ENCODE results near the gene HSD17B14. TPM values are rescaled to one million over a fixed set of nuclear protein-coding genes. Genes with fewer than 3 reads are reported as not detected.
A peak's percentile ranks its signal among the peaks of the same experiment; 100 is the strongest.

The HSD17B14 gene
- total and polyA plus RNA-seq, 9 of the 15 experiments (the other 6 are each of a cell fraction or from before 2014, with no cell fraction given): 0.16 TPM; not detected in 8

- TF ChIP-seq E2F8 (IDR thresholded peaks at IDR 0.05; ENCODE audit: low read depth, partially characterized antibody): no peak
- peak; percentile 75 for TF ChIP-seq TAF1 (IDR thresholded peaks at IDR 0.05; ENCODE audit: control insufficient read depth, extremely low read depth, insufficient read depth, low read length, severe bottlenecking)
- peak; percentile 61; the same call in 1 of the 2 replicates for TF ChIP-seq JUNB (CRISPR knock-in tag; conservative IDR thresholded peaks at IDR 0.05)
- 0 out of 2 replicates have a peak, but pooled peaks have one; percentile 30 for TF ChIP-seq CEBPZ (IDR thresholded peaks at IDR 0.05; ENCODE audit: borderline replicate concordance, low read depth, low read length)
- TF ChIP-seq GTF2B (IDR thresholded peaks at IDR 0.05; ENCODE audit: extremely low read depth, insufficient read length): peak; percentile 16
- no peak for TF ChIP-seq MYBL2 (IDR thresholded peaks at IDR 0.05; ENCODE audit: low read depth)
- no peak for TF ChIP-seq MYBL2 (CRISPR knock-in tag; IDR thresholded peaks at IDR 0.05; ENCODE audit: borderline replicate concordance)
- TF ChIP-seq TOE1 (IDR thresholded peaks at IDR 0.05; ENCODE audit: borderline replicate concordance): 0 out of 2 replicates have a peak, but pooled peaks have one; percentile 29
- TF ChIP-seq TOE1 (CRISPR knock-in tag; IDR thresholded peaks at IDR 0.05; ENCODE audit: borderline replicate concordance, low read depth): no peak
- TF ChIP-seq MEF2A (IDR thresholded peaks at IDR 0.05; ENCODE audit: control insufficient read depth, low read depth, low read length): peak; percentile 96
- no peak for TF ChIP-seq ILK (tag; IDR thresholded peaks at IDR 0.05; ENCODE audit: borderline replicate concordance, low read depth)
- no peak for TF ChIP-seq SETDB1 (IDR thresholded peaks at IDR 0.05; ENCODE audit: low read length)
- peak; percentile 97 for TF ChIP-seq JUND (IDR thresholded peaks at IDR 0.05; ENCODE audit: borderline replicate concordance, low read depth, low read length)
- TF ChIP-seq JUND (tag; IDR thresholded peaks at IDR 0.05; ENCODE audit: borderline replicate concordance, low read depth, low read length): peak; percentile 90; the same call in 2 of the 3 replicates
- TF ChIP-seq MIER1 (IDR thresholded peaks at IDR 0.05; ENCODE audit: low read depth): 0 out of 2 replicates have a peak, but pooled peaks have one; percentile 19
- TF ChIP-seq KLF13 (tag; IDR thresholded peaks at IDR 0.05; ENCODE audit: borderline replicate concordance, low read depth): peak; percentile 57; the same call in 1 of the 2 replicates
- no peak for TF ChIP-seq ZNF274 (IDR thresholded peaks at IDR 0.05; ENCODE audit: borderline replicate concordance, low read depth, low read length)
- TF ChIP-seq NR2C2 (CRISPR knock-in tag; IDR thresholded peaks at IDR 0.05): no peak
- peak; percentile 51; the same call in 1 of the 2 replicates for TF ChIP-seq NR2C2 (tag; IDR thresholded peaks at IDR 0.05)
- TF ChIP-seq ZNF780A (CRISPR knock-in tag; IDR thresholded peaks at IDR 0.05): no peak
- TF ChIP-seq NFIX (CRISPR knock-in tag; IDR thresholded peaks at IDR 0.05; ENCODE audit: low read depth): no peak
Observed at GRCh38 chr19:48872884-48873475, 36.7 kb upstream of the HSD17B14 start (continued).

All from K562 (cell line).